Measurements from ENCODE around the gene TECTA. TPM values are rescaled to one million over a fixed set of nuclear protein-coding genes. Genes with fewer than 3 reads are reported as not detected.

The TECTA gene, protein sequence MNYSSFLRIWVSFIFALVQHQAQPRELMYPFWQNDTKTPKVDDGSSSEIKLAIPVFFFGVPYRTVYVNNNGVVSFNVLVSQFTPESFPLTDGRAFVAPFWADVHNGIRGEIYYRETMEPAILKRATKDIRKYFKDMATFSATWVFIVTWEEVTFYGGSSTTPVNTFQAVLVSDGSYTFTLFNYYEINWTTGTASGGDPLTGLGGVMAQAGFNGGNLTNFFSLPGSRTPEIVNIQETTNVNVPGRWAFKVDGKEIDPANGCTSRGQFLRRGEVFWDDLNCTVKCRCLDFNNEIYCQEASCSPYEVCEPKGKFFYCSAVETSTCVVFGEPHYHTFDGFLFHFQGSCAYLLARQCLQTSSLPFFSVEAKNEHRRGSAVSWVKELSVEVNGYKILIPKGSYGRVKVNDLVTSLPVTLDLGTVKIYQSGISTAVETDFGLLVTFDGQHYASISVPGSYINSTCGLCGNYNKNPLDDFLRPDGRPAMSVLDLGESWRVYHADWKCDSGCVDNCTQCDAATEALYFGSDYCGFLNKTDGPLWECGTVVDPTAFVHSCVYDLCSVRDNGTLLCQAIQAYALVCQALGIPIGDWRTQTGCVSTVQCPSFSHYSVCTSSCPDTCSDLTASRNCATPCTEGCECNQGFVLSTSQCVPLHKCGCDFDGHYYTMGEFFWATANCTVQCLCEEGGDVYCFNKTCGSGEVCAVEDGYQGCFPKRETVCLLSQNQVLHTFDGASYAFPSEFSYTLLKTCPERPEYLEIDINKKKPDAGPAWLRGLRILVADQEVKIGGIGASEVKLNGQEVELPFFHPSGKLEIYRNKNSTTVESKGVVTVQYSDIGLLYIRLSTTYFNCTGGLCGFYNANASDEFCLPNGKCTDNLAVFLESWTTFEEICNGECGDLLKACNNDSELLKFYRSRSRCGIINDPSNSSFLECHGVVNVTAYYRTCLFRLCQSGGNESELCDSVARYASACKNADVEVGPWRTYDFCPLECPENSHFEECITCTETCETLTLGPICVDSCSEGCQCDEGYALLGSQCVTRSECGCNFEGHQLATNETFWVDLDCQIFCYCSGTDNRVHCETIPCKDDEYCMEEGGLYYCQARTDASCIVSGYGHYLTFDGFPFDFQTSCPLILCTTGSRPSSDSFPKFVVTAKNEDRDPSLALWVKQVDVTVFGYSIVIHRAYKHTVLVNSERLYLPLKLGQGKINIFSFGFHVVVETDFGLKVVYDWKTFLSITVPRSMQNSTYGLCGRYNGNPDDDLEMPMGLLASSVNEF (N-terminal part only)
- 0.15 TPM for total RNA-seq (2013)
- polyA plus RNA-seq (under 1 TPM in 1 of 3 donors, not detected in 2; 0.45 TPM), polyA minus RNA-seq (0.16 and 0.42 TPM in 2 replicates), total RNA-seq (0.07 to 2.0 (median 0.39) reads per million in 11 experiments)

DNA sequence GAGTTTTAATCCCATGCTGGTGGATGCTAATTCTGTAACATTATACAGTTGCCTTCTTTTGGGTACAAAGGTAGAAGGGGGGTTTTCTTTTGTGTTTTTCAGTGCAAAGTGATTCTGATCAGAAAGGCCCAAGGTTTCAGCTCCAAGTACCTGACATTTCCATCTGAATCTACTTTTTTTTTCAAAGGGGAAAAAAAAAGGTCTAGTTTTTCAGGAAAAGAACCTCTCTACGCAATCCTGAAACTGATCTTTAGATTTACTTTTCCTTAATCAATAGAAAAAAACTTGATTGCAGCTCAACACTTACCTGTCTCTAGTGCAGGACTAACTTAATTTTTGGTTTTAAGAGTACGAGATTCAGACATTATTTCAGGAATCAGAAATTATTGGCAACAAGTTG lies at the start of gene TECTA:
TECTA (plus strand) TSS at position 301 of the 400 bp plus-strand sequence. CDS start 1,423 bp downstream, outside the sequence.
- Histone ChIP-seq H3K36me3 (replicated peaks in 1 of 2; ENCODE audit: control insufficient read depth in 1 of 2, insufficient read depth in 2 of 2, low read length in 2 of 2) (no peaks in the 10 kb centered on the region), H3K9me3 (replicated peaks in 1 of 2; ENCODE audit: control insufficient read depth in 1 of 2, insufficient read depth in 1 of 2, low read length in 2 of 2) (no peaks in the 10 kb centered on the region), H3K27ac (ENCODE audit: low read depth in 1 of 2, low read length in 2 of 2) (no peak within 1 kb of the TSS), H4K20me1 (ENCODE audit: insufficient read depth, low read length) (no peaks in the 10 kb centered on the region), H2AFZ (ENCODE audit: insufficient read depth, low read depth, low read length, poor library complexity, severe bottlenecking) (no peak within 1 kb of the TSS), H3K4me3 (replicated peaks in 1 of 3; ENCODE audit: low read depth in 2 of 3, low read length in 3 of 3) (no peak within 1 kb of the TSS), H3K9ac (ENCODE audit: insufficient read depth, low read length, poor library complexity, severe bottlenecking) (no peak within 1 kb of the TSS), H3K4me1 (ENCODE audit: control insufficient read depth in 1 of 2, insufficient read depth in 2 of 2, low read length in 2 of 2) (no peaks in the 10 kb centered on the region), H3K4me2 (replicated peaks; ENCODE audit: extremely low read depth, low read length, poor library complexity, severe bottlenecking) (no peak within 1 kb of the TSS), H3K27me3 (ENCODE audit: control insufficient read depth in 2 of 2, insufficient read depth in 2 of 2, low read length in 2 of 2) (no peaks in the 10 kb centered on the region), H3K79me2 (ENCODE audit: insufficient read depth, low read length) (no peaks in the 10 kb centered on the region)
- intact Hi-C loops (cut with micrococcal nuclease), result no loop called here
- H3K36me3 Mint-ChIP-seq, result no peaks in the 10 kb centered on the region
- H3K27ac Mint-ChIP-seq, result no peak within 1 kb of the TSS
- WGBS (ENCODE audit: insufficient coverage), result no CpG with 5 or more reads among the region's 2 CpGs
- DNase-seq, result no peak
- H3K4me1 Mint-ChIP-seq, result no peaks in the 10 kb centered on the region
- TF ChIP-seq, protein P1, sequence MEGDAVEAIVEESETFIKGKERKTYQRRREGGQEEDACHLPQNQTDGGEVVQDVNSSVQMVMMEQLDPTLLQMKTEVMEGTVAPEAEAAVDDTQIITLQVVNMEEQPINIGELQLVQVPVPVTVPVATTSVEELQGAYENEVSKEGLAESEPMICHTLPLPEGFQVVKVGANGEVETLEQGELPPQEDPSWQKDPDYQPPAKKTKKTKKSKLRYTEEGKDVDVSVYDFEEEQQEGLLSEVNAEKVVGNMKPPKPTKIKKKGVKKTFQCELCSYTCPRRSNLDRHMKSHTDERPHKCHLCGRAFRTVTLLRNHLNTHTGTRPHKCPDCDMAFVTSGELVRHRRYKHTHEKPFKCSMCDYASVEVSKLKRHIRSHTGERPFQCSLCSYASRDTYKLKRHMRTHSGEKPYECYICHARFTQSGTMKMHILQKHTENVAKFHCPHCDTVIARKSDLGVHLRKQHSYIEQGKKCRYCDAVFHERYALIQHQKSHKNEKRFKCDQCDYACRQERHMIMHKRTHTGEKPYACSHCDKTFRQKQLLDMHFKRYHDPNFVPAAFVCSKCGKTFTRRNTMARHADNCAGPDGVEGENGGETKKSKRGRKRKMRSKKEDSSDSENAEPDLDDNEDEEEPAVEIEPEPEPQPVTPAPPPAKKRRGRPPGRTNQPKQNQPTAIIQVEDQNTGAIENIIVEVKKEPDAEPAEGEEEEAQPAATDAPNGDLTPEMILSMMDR (IDR thresholded peaks at IDR 0.05), result no peak
- H3K9me3 Mint-ChIP-seq, result peaks cover 0 to 2% (median 0%) of the 10 kb centered on the region in 7 donors
- peaks cover 3 to 5% (median 5%) of the 10 kb centered on the region in 3 donors for H3K27me3 Mint-ChIP-seq (ENCODE audit: low read depth in 3 of 3)
- H3K4me3 Mint-ChIP-seq, result no peak within 1 kb of the TSS

Measured in CD14-positive monocyte (primary cell).